Measurements from ENCODE around the gene CTNS.

Gene CTNS

DNA sequence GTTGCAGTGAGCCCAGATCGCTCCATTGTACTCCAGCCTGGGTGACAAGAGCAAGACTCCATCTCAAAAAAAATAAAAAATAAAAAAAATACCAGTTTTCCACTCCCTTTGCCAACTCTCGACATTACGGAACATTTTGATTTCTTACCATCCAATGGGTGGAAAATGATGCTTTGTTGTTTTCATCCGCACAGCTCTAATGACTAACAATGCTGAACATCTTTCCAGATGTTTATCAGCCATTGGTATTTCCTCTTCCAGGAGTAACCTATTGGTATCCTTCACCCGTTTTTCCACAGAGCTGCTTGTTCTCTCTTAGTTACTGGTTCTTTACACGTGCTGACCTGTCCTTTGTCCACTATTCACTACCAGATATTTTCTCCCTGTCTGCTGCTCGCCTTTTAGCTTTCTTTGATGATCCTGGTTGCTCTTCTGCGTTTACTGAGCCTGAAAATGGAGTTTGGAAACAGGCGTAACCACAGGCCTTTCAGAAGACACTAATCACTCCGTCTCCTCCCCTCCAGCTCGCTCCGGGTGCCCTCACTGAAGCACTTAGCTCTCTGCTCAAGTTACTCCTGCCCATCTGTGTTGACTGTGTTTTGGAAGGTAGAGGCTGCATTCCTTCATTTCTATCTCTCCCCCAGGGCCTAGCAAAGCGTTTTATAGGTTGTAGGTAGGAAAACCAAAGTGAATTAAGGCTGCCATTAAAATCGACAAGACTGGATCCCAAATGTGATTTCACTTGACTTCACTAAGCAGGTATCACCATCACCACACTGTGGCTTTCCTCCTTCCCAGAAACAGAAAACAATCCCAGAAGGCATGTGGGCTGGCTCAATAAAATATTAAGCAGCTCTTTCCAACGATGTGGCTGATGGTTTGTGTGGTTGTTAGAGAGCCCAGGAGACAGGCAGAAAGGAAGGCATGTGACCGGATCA lies 9.5 kb upstream of the CTNS start:
- no peak for DNase-seq (ENCODE audit: low read depth)

DNA sequence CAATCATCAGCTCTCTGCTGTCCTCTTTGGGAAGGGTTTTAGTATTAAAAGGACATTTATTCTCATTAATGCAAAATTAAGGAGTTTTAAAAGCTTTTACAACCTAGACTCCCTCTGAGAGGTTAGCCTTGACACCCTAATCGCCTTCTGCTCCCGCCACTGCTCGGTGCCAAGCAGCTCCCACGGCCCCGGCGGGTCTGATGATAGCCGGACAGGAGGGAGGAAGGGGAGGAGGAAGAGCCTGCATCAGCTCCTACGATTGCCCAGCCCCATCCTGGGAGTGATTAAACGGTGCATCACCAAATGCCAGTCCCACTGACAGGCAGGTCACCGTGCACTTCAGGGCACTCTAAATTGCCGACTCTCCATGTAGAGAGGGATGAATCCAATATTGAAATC lies 8.8 kb upstream of the CTNS start:
- DNase-seq (ENCODE audit: low read depth): no peak

DNA sequence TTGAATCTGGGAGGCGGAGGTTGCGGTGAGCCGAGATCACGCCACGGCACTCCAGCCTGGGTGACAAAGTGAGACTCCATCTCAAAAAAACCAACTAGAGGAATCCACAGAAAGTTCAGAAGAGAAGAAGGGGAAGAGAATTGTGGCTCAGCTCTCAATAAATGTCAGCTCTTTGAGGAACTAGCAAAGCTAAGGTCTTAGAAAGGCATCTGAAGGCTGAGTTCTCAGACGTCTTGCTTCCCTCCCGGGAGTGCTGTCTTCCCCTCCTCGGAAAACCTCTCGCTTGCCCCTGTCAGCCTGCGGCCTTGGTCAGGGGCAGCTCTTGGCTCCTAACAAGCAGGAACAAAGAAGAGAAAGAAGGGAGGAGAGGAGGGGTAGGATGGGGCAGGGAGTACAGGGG lies 5.8 kb upstream of the CTNS start:
- DNase-seq (ENCODE audit: low read depth): no peak

DNA sequence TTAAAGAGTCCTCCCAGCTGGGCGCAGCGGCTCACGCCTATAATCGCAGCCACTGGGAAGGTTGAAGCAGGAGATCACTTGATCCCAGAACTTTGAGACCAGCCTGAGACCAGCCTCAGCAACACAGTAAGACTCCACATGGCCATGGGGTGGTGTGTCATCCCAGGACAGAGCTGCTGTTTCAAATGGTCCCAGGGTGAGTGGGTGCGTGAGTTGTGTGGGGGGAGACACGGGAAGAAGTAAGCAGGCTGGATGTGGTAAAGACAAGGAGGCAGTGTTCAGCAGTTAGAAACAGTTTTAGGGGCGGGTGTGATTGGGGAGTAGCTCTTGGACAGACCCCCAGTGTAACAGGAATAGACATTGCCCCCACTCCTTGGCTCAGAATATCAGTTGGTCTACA lies 4.3 kb upstream of the CTNS start:
- no peak for DNase-seq (ENCODE audit: low read depth)

DNA sequence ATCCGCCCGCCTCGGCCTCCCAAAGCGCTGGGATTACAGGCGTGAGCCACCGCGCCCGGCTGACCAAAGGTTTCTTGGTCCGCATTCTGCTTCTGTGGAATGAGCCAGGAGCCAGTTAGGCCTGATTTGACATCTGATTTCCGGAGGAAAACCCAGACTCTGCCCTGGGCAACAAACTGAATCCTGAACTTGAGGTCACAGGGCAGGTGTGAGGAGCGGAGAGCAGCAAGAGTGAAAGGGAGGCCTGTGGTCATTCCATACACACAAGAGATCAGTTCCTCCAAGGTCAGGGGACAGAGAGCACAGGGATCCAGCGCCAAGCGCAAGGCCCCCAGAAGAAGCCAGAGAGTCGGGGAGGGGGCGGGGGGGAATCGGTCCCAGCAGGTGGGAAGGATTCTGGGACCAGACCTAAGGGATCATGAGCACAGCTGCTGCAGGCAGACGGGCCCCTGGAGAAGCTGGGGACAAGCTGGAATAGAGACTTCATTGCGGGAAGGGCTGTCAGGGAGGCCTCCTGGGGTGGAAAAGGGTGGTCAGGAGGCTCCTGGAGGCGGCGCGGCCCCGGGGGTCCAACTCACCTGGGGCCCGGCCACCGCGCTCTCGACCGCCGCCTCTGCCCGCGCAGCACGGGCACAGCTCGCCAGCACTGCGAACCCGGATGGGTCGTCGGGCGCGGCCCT lies 946 bp upstream of the CTNS start:
- DNase-seq (ENCODE audit: low read depth): no peak

DNA sequence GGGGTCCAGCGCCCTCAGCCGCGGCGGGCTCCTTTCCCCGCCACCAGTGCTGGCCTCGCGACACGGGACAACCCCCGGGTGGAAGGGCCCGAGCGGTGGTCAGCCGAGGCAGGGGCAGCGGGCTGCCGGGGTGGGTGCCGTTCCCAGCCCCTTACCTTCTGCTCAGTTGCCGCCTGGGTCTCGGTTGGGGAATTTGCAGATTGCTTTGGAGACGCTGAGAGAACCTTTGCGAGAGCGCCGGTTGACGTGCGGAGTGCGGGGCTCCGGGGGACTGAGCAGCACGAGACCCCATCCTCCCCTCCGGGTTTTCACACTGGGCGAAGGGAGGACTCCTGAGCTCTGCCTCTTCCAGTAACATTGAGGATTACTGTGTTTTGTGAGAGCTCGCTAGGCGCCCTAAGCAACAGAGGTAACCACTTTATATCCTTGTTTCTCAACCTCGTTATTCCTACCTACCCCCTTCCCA lies 381 bp downstream of the CTNS start:
- no peak for DNase-seq (ENCODE audit: low read depth)

DNA sequence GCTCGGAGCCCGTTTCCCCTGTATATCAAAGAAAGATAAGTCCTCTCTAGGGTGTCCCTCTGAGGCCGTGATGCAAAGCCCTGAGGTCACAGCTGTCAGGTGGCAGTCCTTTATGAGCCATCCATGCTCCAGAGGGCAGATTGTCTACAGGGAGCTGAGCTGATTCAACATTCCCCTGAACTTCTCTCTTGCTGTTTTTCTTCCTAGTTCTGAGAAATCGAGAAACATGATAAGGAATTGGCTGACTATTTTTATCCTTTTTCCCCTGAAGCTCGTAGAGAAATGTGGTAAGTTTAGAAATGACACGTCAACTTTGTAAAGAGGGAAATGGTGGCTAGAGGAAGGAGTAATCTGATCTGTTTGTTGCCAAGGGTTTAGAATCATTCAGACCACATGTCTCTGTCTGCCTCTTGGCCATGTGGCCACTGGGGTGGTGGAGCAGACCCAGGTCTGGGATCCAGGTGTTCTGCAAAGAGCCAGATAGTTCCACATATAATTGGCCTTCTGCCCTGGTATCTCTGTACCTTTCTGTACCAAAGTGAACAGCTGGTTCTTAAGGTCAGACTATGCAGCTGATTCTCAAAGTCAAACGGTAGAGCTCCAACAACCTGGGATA lies 3.5 kb downstream of the CTNS start:
- peak; percentile 46 for DNase-seq (ENCODE audit: low read depth)

DNA sequence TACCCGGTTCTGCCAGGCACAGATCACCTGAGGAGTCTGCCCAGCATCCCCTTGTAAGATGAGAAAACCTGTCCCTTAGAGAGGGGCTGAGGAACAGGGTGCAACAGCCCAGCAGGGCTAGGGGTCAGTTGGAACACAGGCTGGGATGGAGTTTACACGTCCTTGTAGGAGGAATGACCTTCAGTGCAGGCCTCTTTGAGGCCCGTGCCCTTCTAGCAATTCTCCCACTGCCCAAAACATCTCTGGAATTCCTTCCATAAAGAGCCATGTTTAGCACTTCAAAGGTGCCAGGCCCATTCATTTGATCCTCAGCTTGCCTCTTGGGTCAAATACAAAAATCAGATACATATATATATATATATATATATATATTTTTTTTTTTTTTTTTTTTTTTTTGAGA lies 4.5 kb downstream of the CTNS start:
- no peak for DNase-seq (ENCODE audit: low read depth)

DNA sequence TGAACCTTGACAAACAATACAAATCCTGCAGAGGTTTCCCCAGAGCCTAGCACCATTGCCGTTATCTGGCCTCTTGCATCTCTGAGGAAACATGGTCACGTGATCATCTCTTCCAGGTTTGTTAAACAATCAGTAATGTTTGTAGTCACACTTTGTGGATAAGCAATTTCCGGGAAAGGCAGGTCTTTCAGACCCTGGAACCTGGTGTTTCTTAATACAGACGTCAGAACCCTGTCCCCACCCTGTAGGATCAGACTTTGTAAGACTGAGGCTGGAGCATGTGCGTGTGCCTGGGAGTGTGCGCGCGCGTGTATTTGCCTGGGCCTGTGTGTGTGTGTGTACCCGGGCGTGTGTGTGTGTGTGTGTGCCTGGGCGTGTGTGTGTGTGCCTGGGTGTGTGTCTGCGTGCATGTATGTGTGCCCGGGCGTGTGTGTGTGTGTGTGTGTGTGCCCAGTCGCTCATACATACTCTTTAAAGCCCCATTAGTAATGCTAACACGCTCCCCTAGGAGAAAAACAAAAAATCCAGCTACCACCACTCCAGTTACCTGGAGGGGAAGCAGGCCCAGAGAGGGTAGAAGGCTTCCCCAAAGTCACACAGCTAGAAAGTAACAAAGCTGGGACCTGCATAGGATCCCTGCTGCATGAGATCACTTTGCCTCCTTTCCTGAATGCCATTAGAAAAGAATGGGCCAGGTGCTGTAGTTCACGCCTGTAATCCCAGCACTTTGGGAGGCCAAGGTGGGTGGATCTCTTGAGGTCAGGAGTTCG lies 5.3 kb downstream of the CTNS start:
- no peak for DNase-seq (ENCODE audit: low read depth)

DNA sequence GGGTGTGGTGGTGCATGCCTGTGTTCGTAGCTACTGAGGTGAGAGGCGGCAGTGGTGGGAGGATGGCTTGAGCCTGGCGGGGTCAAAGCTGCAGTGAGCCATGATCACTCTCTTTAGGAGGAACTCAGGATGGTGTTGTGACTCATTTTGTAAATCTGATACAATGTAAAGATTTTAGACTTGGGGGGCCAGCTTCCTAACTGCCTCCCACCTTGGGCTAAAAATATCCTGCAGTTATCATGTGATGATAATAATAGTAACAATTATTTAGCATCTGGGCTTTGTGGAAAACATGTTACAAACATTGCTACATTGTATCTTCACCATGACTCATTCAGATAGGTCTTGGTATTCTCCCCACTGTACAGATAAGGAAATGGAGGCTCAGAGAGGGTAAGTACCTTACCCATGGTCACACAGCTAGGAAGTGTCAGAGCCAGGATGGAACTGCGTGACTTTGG lies 7.4 kb downstream of the CTNS start:
- no peak for DNase-seq (ENCODE audit: low read depth)

DNA sequence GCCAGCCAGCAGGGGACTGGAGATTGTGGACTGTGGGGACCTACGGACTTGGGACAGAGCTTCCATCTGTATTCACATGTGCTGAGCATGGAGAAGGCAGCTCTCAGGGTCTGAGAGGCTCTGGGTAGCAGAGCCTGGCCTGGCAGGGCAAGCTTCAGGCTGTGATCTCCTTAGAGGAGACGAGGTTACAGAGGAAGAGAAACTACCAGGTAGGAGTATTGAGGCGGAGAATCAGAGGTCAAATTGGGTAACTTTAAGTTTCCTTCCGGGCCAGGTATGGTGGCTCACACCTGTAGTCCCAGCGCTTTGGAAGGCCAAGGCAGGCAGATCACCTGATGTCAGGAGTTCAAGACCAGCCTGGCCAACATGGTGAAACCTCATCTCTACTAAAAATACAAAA lies 8.8 kb downstream of the CTNS start:
- DNase-seq (ENCODE audit: low read depth): no peak

DNA sequence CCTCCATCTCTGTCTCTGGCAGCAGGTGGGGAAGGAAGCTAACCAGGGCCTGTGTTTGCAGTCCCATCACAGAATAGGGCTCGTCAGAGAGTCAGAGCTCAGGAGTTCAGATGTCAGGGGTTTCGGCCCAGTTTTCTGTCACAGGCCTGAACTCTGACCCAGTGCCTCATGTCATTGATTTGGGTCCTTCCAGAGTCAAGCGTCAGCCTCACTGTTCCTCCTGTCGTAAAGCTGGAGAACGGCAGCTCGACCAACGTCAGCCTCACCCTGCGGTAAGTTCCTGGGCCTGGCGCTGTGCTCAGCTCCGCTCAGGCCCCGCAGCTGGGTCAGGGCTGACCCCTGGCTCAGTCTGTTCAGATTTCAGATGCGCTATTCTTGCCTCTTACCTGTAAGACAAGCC lies 10.7 kb downstream of the CTNS start:
- DNase-seq (ENCODE audit: low read depth): no peak

DNA sequence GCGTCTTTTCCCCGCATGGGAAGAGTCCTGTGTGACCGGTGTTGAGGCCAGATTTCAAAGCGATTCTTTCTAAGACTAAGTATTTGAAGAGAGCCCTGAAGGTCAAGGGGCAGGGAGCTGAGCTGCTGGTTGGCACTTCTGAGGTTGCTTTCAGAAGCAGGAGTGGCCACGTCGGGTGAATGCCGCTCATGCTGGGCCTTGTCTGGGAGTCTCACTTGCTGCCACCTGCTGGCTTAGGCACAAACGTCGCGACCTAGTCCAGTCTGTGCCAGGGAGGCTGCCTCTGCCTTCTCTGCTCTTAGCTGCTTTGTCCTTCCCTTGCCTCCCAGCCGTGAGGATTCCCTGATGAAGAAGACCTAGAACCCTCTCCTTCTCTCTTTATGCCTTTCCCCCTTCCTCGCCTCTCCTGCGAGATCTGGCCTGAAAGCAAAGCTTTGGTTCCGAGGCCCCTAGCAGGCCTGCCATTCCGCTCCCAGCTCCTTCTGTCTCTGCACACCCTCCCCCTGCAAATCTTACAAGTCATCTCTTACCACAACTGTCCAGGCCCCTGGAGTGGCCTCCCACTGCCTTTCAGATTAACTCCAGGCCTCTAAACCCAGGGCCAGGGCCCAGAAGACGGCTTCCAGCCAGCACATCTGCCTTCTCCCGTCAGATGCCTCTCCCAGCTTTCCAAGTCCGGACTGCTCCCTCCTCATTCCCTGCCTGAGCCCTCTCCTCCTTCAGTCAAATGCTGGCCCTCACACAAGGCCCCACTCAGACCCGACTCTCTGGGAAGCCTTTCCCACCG lies 11.4 kb downstream of the CTNS start:
- peak; percentile 61 for DNase-seq (ENCODE audit: low read depth)

DNA sequence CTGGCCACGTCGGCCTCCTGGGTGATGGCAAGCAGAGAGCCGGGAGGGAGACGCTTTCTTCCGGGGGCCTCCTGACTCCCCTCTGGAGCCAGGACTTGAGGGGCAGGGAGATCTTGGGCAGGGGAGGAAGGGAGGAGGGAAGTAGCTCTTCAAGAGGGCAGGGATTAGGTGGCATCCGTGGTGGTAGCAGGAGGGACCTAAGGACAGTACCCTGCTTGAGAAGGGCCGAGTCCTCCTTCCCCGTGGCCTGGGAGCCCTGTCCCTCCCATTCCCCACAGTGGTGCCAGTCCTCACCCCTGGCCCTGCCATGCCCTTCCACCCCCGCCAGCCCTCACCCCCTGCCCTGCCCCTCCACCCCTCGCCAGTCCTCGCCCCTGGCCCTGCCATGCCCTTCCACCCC lies 19.2 kb downstream of the CTNS start:
- DNase-seq (ENCODE audit: low read depth): no peak

DNA sequence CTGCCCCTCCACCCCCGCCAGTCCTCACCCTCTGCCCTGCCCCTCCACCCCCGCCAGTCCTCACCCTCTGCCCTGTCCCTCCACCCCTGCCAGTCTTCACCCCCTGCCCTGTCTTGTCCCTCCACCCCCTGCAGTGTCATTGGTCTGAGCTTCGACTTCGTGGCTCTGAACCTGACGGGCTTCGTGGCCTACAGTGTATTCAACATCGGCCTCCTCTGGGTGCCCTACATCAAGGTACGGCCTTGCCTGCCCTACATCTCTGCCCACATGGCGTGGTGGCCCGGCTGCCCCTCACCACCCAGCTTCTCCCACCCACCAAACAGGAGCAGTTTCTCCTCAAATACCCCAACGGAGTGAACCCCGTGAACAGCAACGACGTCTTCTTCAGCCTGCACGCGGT lies 19.8 kb downstream of the CTNS start:
- DNase-seq (ENCODE audit: low read depth): no peak

DNA sequence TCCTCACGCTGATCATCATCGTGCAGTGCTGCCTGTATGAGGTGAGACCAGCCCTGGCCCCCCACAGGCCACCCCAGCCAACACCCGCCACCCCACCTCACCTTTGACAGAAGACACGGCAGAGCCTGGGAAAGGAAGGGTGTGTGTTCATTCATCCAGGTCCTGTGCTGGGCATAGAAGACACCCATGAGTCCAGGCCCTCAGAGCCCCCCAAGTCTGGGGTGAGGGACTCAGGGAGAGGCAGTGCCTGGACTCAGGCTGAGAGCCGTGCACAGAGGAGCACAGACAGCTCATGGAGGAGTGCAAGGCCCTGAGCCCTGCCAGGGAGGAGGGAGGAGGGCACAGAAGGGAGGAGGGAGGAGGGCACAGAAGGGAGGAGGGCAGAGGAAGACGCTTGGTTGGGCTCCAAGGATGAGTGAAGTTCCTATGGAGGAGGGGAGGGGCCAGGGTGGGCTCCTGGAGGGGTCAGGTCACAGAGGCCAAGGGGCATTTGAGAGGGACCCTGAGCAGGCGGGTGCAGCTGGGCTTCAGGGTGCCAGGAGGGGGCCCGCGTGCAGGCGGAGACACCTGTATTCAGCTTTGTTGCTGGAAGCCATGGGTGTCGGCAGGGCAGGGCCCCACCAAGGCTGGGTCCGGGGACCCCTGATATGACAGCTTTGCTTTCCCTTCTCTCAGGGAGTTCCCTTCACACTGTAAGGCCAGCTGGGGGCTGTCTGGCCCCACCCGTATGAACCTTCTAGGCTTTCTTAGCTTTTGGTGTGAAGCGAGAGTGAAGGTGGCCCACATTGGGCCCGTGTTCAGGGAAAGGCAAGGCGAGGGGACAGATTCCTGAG lies 20.4 kb downstream of the CTNS start:
- no peak for DNase-seq (ENCODE audit: low read depth)

DNA sequence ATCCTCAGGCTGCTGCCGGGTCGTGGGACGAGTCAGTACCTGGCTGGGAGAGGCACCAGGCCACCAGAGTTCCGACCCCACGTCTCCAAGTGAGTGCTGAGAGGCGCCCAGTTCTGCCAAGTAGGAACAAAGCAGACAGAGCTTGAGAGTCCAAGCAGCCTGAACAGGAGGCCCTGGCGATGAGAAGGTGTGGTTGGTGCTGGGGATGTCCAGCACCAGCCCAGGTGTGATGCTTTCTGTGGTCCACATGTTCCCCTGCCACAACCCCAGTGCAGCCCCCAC lies 21.0 kb downstream of the CTNS start:
- no peak for DNase-seq (ENCODE audit: low read depth)

DNA sequence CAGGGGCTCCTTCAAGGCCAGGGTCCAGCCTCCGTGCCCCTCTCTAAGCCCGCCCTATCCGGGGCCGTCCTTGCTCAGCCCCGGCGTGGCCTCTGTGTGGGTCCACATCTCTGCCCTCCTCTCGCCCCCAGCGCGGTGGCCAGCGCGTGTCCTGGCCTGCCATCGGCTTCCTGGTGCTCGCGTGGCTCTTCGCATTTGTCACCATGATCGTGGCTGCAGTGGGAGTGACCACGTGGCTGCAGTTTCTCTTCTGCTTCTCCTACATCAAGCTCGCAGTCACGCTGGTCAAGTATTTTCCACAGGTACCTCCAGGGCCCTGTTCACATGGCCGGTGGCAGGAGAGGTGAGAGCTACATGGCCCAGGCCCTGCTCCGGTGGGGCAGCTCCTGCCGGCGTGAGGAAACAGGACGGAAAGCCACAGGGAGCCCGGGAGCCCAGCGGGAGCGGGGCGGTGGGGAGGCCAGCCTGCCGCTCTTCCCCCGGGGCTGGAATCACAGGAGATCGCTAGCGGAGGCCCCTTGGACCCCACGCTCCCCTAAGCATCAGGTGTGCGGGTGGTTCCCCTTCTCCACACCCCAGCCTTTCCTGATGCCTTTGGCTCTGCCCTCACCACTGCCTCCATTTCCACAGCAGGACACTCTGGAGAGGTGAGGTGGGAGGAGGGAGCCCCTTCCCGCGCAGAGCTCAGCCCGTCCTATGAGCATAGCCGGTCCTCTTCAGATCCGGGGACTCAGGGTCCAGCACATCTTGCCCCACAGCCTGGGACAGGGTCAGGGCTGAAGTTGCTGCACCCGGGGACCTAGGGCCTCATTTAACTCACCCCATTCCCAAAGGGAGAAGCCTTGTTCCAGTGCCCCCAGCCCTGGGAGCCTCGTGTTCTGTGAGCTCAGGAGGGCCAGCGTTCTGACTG lies 21.6 kb downstream of the CTNS start:
- DNase-seq (ENCODE audit: low read depth): no peak

DNA sequence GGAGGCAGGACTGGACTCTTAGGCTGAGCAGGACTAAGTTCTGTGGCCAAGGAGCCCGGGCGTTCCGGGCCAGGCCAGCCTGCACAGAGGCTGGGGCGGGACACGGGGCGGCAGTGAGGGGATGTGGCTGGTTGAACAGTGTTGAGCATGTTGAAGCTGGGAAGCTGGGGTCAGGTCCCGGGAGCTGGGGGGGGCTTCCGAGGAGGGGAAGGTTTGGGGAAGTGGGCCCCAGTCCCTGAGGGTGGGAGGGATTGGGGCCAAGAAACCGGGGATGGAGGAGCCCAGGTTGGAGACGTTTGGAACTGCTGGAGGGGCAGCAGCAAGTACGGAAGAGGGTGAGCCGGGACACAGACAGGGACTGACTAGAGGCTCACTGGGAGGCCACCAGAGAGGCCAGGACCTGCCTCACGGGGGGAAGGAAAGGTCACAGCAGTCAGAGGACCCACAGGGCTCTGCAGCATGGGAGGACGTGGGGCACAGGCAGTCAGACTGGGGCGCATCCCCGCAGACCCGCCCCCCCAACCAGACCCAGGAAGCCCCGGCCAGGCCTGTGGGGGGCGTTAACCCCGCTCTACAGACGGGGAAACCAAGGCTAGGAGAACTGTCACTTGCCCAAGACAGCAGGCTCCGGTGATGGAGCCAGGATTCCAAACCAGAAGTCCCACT lies 22.4 kb downstream of the CTNS start:
- no peak for DNase-seq (ENCODE audit: low read depth)
